ENCODE data around the gene ROR1. TPM values are rescaled to one million over a fixed set of nuclear protein-coding genes. Genes with fewer than 3 reads are reported as not detected.

ROR1 gene
- total and polyA plus RNA-seq, 2 experiments from 2014 or later = 27.6 to 47.8 TPM

GRCh38 chr1:63774617-63775417 lies 1.0 kb downstream of the ROR1 start:
- peaks cover 35% of the 10 kb centered on the region for H3K4me1 ChIP-seq (ENCODE audit: low read depth)
- H3K27ac ChIP-seq = peak overlapping the region; percentile 93

GRCh38 chr1:63775418-63776127 lies 1.8 kb downstream of the ROR1 start:
- no peak for DNase-seq (ENCODE audit: low read depth in 1 of 2, low spot score in 1 of 2)
- Histone ChIP-seq H3K27me3 (no peaks in the 10 kb centered on the region), H3K9me3 (ENCODE audit: low read depth) (no peaks in the 10 kb centered on the region), H3K36me3 (no peaks in the 10 kb centered on the region), H3K4me1 (ENCODE audit: low read depth) (peaks cover 37% of the 10 kb centered on the region), H3K4me3 (peak overlapping the region; percentile 99), H3K27ac (no peak overlapping the region)
- TF ChIP-seq CTCF (IDR thresholded peaks at IDR 0.05; ENCODE audit: low read depth, low read length) = no peak

More at GRCh38 chr1:63774617-63775417, 1.0 kb downstream of the ROR1 start:
- no peak for TF ChIP-seq CTCF (IDR thresholded peaks at IDR 0.05; ENCODE audit: low read depth, low read length)
- Histone ChIP-seq H3K9me3 (ENCODE audit: low read depth) (no peaks in the 10 kb centered on the region), H3K4me3 (peak overlapping the region; percentile 99), H3K27me3 (no peaks in the 10 kb centered on the region), H3K36me3 (no peaks in the 10 kb centered on the region)
- DNase-seq (ENCODE audit: low read depth in 1 of 2, low spot score in 1 of 2) = peak; percentile 51 to 68

- H3K4me1 ChIP-seq (ENCODE audit: low read depth) = peaks cover 32% of the 10 kb centered on the region
- no peak overlapping the region for H3K4me3 ChIP-seq
- TF ChIP-seq CTCF (IDR thresholded peaks at IDR 0.05; ENCODE audit: low read depth, low read length) = peak; percentile 10
- H3K27ac ChIP-seq = no peak overlapping the region
- H3K27me3 ChIP-seq = no peaks in the 10 kb centered on the region
- H3K36me3 ChIP-seq = no peaks in the 10 kb centered on the region
- no peaks in the 10 kb centered on the region for H3K9me3 ChIP-seq (ENCODE audit: low read depth)
- no peak for DNase-seq (ENCODE audit: low read depth in 1 of 2, low spot score in 1 of 2)
Observed at GRCh38 chr1:63777286-63777685, 3.5 kb downstream of the ROR1 start.

- H3K4me3 ChIP-seq = no peak overlapping the region
- H3K4me1 ChIP-seq (ENCODE audit: low read depth) = peaks cover 35% of the 10 kb centered on the region
Observed at GRCh38 chr1:63777965-63778880, 4.4 kb downstream of the ROR1 start.

More at GRCh38 chr1:63777965-63778880, 4.4 kb downstream of the ROR1 start:
- no peaks in the 10 kb centered on the region for H3K27me3 ChIP-seq
- H3K9me3 ChIP-seq (ENCODE audit: low read depth) = no peaks in the 10 kb centered on the region
- H3K36me3 ChIP-seq = no peaks in the 10 kb centered on the region
- DNase-seq (ENCODE audit: low read depth in 1 of 2, low spot score in 1 of 2) = no peak
- no peak overlapping the region for H3K27ac ChIP-seq
- no peak for TF ChIP-seq CTCF (IDR thresholded peaks at IDR 0.05; ENCODE audit: low read depth, low read length)
